GM19240 (cell line): ENCODE results near the gene ASPM.
"Not testable (repeated sequence)": the region's sequence is repeated elsewhere in the genome, so short reads cannot be mapped to it uniquely, and the experiment has no call there.

Experiments used
- DNase-seq: peaks from one replicate; pipeline ENCODE4 v3.0.0; 2011; ENCODE audit warnings: low spot score; ENCODE audit not compliant: insufficient read length

The ASPM gene

DNA sequence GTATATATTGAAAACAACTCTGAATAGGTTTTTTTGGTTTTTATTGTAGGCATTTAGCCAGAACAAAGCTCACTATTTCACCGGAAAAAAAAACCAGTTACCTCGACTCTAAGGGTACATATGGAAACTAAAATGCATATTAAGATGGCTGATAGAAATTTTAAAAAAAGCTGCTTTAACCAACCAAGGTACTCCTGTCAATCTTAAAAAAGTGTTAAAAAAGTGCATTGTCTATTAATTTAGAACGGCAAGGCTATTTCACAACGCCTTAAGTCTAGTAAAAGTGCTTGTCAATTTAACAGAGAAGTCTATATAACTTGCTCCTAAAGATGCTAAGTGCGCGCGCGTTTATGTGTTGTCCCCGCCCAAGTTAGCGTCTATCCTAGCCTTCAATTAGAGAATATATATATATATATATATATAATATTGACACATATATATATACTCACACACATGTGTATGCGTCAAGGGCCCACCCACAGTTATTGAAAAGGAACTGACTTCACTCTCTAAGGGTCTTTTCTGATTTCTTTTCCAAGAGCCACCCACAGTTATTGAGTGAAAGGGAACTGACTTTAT, 934 bp downstream of the ASPM start:
- DNase-seq: no peak

DNA sequence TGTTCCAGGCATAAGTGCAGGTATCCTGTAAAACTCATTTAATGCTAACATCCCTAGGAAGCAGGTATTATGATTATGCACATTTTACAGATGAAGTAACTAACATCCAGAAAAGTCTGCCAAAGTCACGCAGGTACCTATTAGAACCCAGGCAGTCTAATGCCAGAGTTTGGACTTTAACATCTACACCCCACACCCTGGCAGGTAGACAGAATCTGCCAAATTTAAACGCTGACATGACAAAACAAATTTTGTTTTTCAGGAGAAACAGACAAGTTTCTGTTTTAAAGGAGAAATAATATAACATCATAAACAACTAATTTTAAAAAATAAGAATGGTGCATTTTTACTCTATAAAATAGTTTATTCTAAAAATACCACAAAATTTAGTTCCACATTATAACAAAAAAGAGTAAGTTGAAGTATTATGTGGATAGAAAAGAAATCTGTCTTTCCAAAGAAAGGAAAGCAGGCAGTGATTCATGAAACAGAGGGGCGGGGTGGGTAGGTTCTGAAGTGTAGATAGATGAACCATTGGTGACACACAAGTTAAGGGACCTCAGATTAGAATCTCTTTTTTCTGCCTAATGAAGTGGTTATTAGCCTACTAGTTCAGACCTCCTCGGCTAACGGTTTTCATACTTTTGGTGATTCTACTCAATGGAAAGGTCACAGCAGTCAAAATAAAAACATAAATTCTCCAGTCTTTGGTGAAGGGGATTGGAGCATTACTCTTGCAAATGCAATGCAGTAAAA, 1.7 kb downstream of the ASPM start:
- no peak for DNase-seq

DNA sequence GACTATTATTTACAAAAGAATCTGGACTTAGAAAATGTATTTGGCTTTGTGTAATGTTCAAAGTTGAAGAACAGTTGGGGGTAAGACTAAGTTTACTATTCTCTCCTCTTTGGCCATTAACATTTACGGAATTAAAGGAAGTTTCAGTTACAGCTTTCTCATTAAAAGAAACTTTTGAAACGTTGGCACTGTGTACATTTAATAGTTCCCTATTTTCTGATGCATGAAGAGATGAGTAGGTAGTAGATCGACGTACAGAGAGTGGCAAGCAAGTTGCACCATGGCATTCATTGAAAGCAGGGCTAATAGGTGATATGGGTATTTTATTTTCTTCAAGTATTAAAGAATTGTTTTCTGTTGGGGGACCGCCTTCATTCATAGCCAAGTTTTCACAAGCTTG, 3.2 kb downstream of the ASPM start:
- DNase-seq: no peak

DNA sequence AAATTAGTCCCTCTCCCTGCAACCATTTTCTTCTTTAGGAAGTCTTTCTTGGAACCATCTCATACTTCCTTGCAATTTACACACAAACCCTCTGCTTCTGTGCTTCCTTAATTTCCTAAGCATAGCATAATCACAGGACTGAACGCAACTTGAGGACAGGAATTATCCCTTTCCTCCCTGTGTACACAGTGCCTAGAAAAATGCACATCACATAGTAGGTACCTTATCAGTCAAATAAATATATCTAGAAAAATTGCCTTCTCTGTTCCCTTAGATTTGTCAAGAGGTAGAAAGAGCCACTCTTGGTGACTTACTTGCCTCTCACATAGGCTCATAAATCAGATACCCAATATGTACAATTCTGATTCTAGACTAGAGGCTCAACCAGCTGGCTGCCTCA, 4.9 kb downstream of the ASPM start:
- no peak for DNase-seq

DNA sequence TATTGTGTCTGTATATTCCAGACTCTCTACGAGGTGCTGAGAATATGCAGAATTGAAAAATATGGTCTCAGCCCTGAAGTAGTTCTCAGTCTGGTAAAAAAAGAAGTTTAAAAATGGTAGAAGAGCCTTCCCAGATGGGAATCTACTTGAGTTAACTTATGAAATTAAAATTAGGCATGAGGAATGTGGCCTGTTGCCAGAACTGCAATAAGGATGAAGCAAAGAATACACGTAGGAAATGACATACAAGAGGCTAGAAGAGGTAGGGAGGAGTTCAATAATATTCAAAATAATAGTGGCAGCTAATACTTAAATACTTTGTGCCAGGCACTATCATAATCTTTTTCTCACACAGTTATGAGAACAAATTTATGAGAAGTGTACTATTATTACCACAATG, 6.3 kb downstream of the ASPM start:
- no peak for DNase-seq

DNA sequence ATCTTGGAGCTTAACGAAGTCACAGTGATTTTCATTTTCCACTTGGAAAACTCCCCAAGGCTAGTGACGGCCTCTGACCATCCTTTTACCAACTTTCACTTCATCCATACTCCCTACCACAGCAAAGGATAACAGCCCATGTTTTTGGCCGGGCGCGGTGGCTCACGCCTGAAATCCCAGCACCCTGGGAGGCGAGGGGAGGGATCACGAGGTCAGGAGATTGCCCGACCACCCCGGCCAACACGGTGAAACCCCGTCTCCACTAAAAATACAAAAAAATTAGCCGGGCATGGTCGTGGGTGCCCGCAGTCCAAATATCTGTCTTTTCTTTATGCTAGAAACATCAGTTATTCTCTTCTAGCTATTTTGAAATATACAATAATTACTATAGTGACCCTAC, 7.3 kb downstream of the ASPM start:
- no peak for DNase-seq

DNA sequence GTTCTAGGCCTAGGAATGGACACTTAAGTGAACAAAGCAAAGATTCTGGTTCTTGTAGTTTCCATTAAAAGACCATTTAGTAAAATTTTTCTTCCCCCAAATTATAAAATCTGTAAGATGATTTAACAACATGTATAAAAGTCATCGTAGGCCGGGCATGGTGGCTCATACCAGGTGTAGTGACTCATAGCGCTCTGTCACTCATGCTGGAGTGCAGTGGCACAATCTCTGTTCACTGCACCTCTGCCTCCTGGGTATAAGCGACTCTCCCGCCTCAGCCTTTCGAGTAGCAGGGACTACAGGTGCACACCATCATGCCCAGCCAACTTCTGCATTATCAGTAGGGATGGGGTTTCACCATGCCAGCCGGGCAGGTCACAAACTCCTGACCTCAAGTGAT, 9.1 kb downstream of the ASPM start:
- no peak for DNase-seq

DNA sequence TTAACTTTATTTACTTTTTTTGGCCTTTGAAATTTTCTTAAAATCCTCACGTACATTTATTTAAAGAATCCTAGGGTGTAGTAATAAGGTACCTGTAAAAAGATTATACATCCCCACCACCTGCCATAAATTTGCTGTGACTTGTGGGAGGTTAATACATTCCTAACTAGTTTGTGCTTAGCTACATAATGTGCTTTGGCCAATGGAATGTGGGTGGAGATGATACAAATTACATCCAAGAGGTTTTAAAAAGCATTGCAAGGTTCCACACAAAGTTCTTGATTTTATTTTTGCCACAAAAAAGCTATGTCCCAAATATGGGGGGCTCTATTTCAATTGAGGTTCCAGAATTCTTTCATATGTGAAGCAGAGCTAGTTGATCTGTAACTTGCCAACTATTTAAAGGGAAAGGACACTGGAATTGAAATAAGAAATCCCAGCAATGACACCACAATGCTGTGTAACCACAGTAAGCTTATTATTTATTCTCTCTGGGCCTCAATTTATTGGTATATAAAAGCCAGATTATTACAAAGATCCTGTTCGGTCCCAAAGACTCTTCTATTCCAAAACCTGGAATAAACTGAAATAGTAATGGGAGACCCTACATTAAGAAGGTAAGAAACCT, 15.7 kb downstream of the ASPM start:
- DNase-seq: no peak

DNA sequence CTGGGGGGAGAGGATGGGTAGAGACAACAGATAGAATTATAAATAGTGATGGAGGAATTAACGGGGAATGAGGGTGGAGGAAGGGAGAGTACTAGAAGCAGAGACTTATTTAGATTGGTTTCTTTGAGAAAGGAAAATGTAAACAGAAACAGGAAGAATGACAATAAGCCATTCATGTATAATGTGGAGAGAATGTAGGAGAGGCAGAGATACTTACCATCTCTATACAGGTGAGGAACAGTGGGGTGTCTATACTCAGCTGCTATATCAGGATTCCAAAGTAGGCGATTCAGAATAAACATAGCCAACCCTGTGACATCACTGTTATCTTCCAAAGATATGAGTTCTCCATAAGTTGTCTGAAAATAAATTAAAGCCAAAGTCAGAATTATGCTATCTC, 16.8 kb downstream of the ASPM start:
- DNase-seq: no peak

DNA sequence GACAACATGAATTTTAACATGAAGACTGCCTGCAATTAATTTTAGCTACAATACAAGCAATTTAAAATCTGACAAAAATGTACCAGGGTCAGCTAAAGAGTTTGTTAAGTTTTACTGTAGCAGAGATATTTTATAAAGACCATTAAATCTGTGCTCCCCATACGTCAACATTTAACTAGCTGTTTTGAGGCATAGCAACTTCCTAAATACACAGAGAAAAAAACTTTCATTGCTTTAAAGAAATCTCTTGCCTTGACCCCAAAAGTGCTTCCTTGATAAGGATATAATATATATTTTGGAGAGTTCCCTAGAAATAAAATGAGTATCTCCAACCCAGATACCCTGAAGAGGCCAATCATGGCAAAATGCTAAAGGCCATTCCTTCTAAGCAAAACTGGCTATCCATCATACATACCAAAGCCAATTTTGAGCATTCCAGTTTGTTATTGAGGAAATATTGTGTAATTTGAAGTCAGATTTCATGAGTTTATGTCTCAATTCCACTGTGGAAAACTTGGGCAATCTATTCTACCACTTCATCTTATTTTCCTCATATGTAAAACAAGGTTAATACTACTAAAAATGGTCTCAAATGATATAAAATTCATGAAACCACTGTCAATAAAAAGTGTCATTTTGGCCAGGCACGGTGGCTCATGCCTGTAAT, 19.1 kb downstream of the ASPM start:
- DNase-seq: no peak

DNA sequence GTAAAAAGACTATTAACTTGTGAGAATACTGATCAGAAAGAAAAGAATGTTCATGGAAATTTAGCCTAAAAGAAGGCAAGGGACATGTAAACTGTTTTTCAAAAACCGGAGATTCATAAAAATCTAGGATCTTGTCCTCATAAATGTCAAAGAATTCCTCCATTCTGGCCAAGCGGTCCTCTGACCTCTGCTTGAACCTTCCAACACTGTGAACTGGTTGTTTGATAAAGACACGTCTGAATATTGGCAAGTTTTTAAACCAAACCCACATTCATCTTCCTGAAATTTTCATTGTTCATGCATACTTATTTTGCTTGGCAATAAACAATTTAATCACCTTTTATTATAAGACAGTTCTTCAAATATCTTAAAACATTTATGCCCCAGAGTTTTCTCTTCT, 19.8 kb downstream of the ASPM start:
- no peak for DNase-seq

DNA sequence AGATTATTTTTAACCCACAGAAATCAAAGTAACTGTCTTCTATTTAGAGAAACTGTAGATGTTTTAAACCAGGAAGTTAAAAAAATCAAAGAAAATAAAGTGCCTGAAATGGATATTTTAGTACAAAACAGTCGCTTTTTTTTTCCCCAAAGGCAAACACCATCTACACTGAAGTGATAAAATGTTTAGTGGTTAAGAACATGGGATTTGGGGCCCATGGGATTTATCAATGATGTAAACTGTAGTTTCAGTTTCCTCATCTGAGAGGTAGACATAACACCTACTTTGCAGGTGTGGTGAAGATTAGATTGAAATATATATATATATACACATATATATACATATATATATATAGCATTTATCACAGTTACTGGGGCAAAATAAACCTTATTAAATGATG, 22.1 kb downstream of the ASPM start:
- no peak for DNase-seq

DNA sequence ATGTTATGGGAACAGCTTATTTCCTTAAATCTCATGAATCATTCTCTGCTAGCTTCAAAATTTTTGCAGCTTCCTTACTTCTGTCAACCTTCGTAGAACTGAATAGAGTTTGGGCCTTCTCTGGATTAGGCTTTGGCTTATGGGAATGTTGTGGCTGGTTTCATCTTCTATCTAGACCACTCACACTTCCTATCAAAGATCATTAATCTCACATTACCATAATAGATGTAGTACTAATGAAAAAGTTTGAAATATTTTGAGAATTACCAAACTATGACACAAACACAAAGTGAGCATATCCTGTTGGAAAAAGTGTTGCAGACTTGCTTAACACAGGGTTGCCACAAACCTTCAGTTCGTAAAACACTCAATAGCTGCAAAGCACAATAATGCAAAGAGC, 30.3 kb downstream of the ASPM start:
- no peak for DNase-seq

DNA sequence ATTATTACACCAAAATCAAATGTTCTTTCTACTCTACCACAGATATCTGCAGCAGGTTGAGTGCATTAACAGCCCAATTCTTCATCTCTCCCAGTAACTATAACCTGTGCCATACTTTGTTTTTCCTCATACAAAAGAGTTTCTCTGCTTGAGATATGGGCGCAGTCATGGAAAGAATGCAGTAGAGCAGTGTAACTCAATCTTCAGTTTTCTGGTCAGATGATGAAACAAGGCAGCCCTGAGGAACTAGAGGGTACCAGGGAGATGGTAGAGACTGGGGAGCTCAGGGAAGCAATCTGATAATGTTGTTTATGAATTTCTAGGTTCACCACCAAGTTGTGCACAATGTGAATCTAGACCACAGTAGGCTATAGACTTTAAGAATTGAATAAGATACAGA, 39.6 kb downstream of the ASPM start:
- DNase-seq: no peak

DNA sequence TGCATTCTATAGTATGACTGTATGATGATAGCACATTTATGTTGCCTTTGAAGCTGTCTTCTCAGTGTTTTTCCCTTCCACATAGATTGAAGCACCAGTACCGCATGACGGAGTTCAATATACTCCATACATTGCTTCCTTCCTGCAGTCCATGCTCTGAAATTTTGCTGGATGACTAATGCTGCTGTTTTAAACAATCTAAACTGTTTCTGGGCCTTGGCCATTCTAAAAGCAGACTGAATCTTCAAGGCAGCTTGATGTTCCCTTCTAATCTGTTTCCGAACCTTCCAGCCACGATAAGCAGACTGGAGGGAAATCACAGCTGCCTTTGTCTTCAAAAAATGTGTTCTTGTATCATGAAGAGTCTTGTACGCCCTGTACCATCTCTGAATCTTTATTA, 43.2 kb downstream of the ASPM start:
- DNase-seq: no peak

DNA sequence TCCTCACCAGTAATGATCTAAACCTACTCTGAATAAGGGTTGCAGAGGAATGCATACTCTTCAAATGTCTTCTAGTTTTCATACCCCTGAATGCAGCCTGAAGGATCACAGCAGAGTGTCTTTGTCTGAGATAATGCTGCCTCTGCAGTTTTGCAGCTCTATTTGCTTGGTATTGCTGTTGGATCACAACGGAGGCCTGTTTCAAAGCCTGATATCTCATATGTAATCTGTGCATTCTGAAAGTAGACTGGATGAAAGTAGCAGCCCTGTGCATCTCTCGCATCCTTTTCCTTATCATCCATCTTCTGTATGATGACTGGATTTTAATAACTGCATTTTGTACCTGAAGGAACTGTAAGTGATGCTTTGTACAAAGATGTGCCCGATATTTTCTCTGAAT, 44.5 kb downstream of the ASPM start:
- no peak for DNase-seq

DNA sequence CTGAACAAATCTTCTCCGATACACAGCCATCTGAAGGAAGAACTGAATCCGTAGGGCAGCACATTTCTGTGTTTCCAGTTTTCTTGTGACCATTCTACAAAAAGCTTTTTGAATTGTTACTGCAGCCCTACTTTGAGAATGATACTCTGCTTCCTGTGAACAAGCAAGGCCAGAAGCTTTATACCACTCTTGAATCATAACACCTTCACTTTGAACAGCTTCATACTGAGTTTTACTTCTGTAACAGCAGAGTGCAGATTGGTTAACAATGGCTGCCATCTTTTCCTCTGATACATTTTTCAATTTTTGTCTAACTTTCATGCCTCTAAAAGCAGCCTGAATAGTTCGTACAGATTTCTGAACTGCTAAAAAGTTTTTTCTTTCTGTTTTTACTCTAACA, 45.8 kb downstream of the ASPM start:
- DNase-seq: no peak

DNA sequence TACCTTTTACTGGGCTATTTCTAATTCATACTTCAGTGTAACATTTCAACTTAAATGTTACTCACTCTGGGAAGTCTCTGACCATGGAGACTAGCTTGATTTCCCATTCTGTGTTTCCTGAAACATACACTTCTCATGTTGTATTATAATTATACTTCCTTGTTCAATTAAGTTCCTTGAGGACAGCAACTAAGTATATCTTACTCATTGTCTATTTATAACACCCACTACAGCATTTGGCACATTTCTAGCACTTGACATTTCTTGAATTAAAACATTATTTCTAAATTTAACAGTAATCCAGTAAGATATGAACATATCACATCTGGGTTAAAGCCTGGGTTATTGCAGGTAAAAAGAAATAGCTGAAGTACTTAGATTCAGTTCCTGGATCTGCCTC, 47.0 kb downstream of the ASPM start:
- DNase-seq: no peak

DNA sequence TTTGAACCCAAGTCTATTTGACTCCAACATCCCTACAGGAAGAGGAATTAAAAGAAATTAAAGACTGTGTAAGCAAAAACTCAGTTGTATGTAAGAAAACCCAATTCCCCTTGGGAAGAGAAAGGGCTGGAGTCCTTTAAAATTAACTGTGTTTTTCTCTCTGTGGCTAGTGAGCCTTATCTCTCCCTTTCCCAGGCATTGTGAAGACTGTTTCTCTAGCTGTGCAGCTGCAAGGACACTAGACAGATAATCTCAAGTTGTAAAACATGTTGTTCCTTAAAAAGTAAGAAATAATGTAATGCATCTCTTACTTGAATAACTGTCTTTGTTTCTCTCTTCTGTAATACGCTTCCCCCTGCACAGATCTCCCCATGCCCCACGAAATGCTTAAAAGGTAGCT, 49.5 kb downstream of the ASPM start:
- DNase-seq: not testable (repeated sequence)

DNA sequence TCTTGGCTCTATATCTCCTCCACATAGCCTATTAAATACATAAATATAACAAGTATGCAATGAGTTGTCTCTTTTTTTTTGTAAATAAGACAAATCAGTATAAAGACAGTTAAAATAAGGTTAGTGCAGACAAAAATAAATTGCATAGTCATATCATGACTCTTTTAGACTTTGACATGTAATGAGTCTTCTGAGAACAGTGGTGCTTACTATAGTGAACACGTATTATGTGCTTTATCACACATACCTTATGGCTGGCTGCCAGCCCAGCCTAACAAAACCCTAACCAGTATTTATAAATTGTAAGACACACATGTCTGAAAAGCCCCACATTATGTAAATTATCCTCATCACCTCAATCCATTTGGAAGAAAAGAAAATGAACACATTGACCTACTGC, 50.3 kb downstream of the ASPM start:
- DNase-seq: no peak

DNA sequence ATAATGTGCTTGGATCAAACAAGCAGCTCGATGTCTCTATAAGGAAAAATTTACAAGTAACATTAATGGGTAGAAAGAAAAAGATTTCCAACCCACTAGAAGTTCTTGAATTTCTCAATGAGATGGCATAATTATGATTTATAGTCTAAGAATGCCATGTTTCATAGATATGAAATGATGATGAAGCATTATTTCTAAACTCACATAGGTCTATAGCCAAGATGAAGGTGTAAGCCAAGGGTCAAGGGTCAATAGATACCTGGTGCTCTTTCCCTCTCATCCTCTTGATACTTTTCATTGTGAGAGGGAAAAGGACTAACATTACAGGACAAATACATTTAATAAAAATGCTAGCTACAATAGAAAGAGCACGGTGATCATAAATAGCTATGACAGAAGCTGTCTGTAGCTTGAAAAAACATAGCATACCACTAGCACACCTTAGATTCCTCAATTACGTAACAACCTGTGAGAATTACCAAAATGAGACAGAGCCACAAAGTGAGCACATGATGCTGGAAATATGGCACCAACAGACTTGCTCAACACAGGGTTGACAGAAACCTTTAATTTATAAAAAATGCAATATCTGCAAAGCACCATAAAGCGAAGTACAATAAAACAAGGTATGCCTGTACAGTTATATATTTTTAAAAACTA, 53.1 kb downstream of the ASPM start:
- DNase-seq: no peak

DNA sequence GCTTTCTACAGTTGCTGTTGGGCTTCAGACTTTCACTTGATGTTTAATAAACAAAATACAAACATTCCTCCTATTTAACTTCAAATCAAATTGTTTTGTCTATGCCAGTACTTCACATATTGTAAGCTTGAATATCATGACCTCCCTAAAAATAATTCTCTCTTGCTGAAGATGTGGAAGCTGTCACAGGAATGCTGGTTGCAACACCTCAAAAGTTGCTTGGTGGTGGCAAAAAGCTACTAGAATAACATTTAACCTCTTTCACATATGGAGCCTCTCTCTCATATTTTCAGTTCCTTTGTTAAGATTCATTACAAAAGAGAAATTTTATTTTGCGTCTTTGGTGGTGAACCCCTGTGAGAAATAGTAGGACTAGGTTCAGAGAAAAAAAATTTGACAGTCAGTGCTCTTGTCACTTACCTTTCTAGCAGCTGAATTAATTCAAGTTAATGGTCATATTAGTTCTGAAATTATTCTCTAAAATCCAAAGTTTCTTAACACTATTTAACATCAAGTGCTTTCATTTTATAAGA, 53.9 kb downstream of the ASPM start:
- no peak for DNase-seq
